Osteoblast (primary cell): Measurements from ENCODE around the gene DMD. TPM values are rescaled to one million over a fixed set of nuclear protein-coding genes. Genes with fewer than 3 reads are reported as not detected.

Experiments used
- DNase-seq: peaks from one replicate; pipeline ENCODE4 v3.0.0; 2011; ENCODE audit warnings: low spot score, mixed read lengths; ENCODE audit not compliant: insufficient read length; ENCODE audit errors: missing footprints
- H2AFZ ChIP-seq: 2 replicates; pipeline ENCODE4 v1.6.0; 2011; ENCODE audit warnings: mild to moderate bottlenecking, low read length
- H3K27ac ChIP-seq: 2 replicates; pipeline ENCODE4 v1.5.1; 2011; ENCODE audit warnings: mild to moderate bottlenecking, low read depth, low read length, moderate library complexity
- H3K27me3 ChIP-seq: 2 replicates; pipeline ENCODE4 v1.6.0; 2012; ENCODE audit warnings: mild to moderate bottlenecking, control low read depth, inconsistent platforms, low read length, moderate library complexity; ENCODE audit not compliant: insufficient read depth
- H3K36me3 ChIP-seq: 2 replicates; pipeline ENCODE4 v1.5.1; 2011; ENCODE audit warnings: mild to moderate bottlenecking, low read length, control low read depth, moderate library complexity; ENCODE audit not compliant: insufficient read depth
- H3K4me1 ChIP-seq: 2 replicates; pipeline ENCODE4 v1.5.1; 2011; ENCODE audit warnings: mild to moderate bottlenecking, low read length, control low read depth, moderate library complexity; ENCODE audit not compliant: insufficient read depth
- H3K4me2 ChIP-seq: 2 replicates; pipeline ENCODE4 v1.6.0; 2011; ENCODE audit warnings: mild to moderate bottlenecking, low read length; ENCODE audit not compliant: insufficient read depth
- H3K4me3 ChIP-seq: fragments of 200-600 bp; sonication (generic); 3 replicates; pipeline ENCODE4 v1.5.1; 2012; ENCODE audit warnings: mild to moderate bottlenecking, low read length, inconsistent platforms; ENCODE audit not compliant: insufficient read depth
- H3K79me2 ChIP-seq: 2 replicates; pipeline ENCODE4 v1.6.0; 2012; ENCODE audit warnings: mild to moderate bottlenecking, low read length, control low read depth, inconsistent platforms; ENCODE audit not compliant: insufficient read depth
- H3K9me3 ChIP-seq: 2 replicates; pipeline ENCODE4 v1.5.1; 2011; ENCODE audit warnings: low read depth, low read length, control low read depth
- H4K20me1 ChIP-seq: 2 replicates; pipeline ENCODE4 v1.6.0; 2012; ENCODE audit warnings: mild to moderate bottlenecking, low read length, control low read depth; ENCODE audit not compliant: insufficient read depth
- CTCF ChIP-seq: IDR thresholded peaks from 2 replicates; pipeline ENCODE4 v1.5.1; 2011; ENCODE audit warnings: mild to moderate bottlenecking, low read depth, low read length, moderate library complexity; ENCODE audit errors: extremely low read depth
- total RNA-seq: library from RNA; depleted of rRNA; stranded (reverse); fragments of >200 nt; gene quantifications from 2 replicates; pipeline ENCODE4 v1.2.3, GENCODE V29; 2012

DMD gene
- total RNA-seq, 1 donor, result 12.7 TPM

- Histone ChIP-seq H3K4me3 (no peak overlapping the region), H2AFZ (no peak overlapping the region), H4K20me1 (no peaks in the 10 kb centered on the region), H3K4me2 (no peak overlapping the region), H3K36me3 (no peaks in the 10 kb centered on the region), H3K9me3 (no peaks in the 10 kb centered on the region), H3K4me1 (no peaks in the 10 kb centered on the region), H3K27ac (no peak overlapping the region), H3K27me3 (no peaks in the 10 kb centered on the region), H3K79me2 (no peaks in the 10 kb centered on the region)
- no peak for DNase-seq
- TF ChIP-seq CTCF, result no peak
These were observed 929.5 kb downstream of the DMD start for GRCh38 chrX:32281853-32282252.

- Histone ChIP-seq H3K9me3 (peaks cover 3% of the 10 kb centered on the region), H3K79me2 (no peaks in the 10 kb centered on the region), H3K36me3 (no peaks in the 10 kb centered on the region), H4K20me1 (no peaks in the 10 kb centered on the region), H3K4me2 (no peak overlapping the region), H2AFZ (no peak overlapping the region), H3K27ac (no peak overlapping the region), H3K27me3 (no peaks in the 10 kb centered on the region), H3K4me3 (no peak overlapping the region), H3K4me1 (no peaks in the 10 kb centered on the region)
- no peak for DNase-seq
- TF ChIP-seq CTCF, result no peak
These were observed 930.4 kb downstream of the DMD start for GRCh38 chrX:32280921-32281320.

- H3K79me2 ChIP-seq, result no peaks in the 10 kb centered on the region
- H3K27ac ChIP-seq, result no peak overlapping the region
- no peaks in the 10 kb centered on the region for H3K36me3 ChIP-seq
- no peak overlapping the region for H3K4me2 ChIP-seq
- peaks cover 5% of the 10 kb centered on the region for H3K9me3 ChIP-seq
- H4K20me1 ChIP-seq, result no peaks in the 10 kb centered on the region
- no peak overlapping the region for H2AFZ ChIP-seq
- H3K4me3 ChIP-seq, result no peak overlapping the region
- H3K4me1 ChIP-seq, result no peaks in the 10 kb centered on the region
- no peaks in the 10 kb centered on the region for H3K27me3 ChIP-seq
- TF ChIP-seq CTCF, result no peak
- DNase-seq, result no peak
These were observed 930.9 kb downstream of the DMD start for GRCh38 chrX:32280489-32280888.

GRCh38 chrX:32276153-32276552 lies 935.2 kb downstream of the DMD start:
- no peak for DNase-seq
- H3K9me3 ChIP-seq, result peaks cover 5% of the 10 kb centered on the region
- no peaks in the 10 kb centered on the region for H3K27me3 ChIP-seq
- no peaks in the 10 kb centered on the region for H3K4me1 ChIP-seq
- no peaks in the 10 kb centered on the region for H3K79me2 ChIP-seq
- H2AFZ ChIP-seq, result no peak overlapping the region
- H3K4me2 ChIP-seq, result no peak overlapping the region
- H4K20me1 ChIP-seq, result no peaks in the 10 kb centered on the region
- no peak for TF ChIP-seq CTCF
- H3K4me3 ChIP-seq, result no peak overlapping the region
- no peak overlapping the region for H3K27ac ChIP-seq
- no peaks in the 10 kb centered on the region for H3K36me3 ChIP-seq
